ENCODE measurements around the gene KLF17. TPM values are rescaled to one million over a fixed set of nuclear protein-coding genes. Genes with fewer than 3 reads are reported as not detected.
"Not testable (repeated sequence)": the region's sequence is repeated elsewhere in the genome, so short reads cannot be mapped to it uniquely, and the experiment has no call there.

The KLF17 gene
- total RNA-seq, 2 donors from 2014 or later = not detected

DNA sequence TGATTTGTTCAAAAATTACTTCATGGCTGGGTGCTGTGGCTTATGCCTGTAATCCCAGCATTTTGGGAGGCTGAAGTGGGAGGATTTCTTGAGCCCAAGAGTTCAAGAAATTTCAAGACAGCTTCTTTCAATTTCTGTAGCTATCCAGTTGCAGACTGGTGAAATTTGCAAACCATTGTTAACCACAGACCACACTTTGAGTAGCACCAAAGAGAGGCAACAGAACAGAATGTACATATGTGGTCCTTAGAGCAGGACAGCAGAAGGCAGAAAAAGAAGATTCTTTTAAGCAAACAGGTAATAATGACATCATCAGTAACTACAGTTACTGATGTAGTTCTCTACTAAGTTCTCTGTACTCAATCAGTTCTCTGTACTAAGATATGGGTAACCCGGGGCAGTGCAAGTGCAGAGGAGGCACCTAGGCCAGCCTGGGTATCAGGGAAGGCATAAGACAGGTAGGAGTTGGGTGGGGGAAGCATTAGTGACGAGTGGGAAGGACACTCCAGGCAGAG lies 5.5 kb upstream of the KLF17 start:
- 89 to 92% methylated on average over 2 of the region's 2 CpGs for WGBS, 2 experiments (ENCODE audit: insufficient coverage in 1 of 2, insufficient read length in 1 of 2)
- H3K4me1 ChIP-seq (ENCODE audit: control insufficient read depth, insufficient read depth, low read length) = no peaks in the 10 kb centered on the region
- no peak overlapping the region for H3K9ac ChIP-seq (ENCODE audit: extremely low read depth, low read length, poor library complexity, severe bottlenecking)
- H3K27ac ChIP-seq (ENCODE audit: low read depth, low read length) = no peak overlapping the region
- Mint-ChIP-seq H3K27me3 (ENCODE audit: insufficient read depth) (peaks cover 2% of the 10 kb centered on the region), H3K27ac (no peak overlapping the region), H3K4me1 (no peaks in the 10 kb centered on the region), H3K9me3 (peaks cover 2% of the 10 kb centered on the region), H3K36me3 (ENCODE audit: low read depth) (no peaks in the 10 kb centered on the region), H3K4me3 (no peak overlapping the region)
- DNase-seq = no peak
- H3K4me3 ChIP-seq (ENCODE audit: low read length) = no peak overlapping the region
- H3K36me3 ChIP-seq (ENCODE audit: control insufficient read depth, insufficient read depth, low read length) = no peaks in the 10 kb centered on the region
- H3K9me3 ChIP-seq (ENCODE audit: control insufficient read depth, low read length) = no peaks in the 10 kb centered on the region
- no peaks in the 10 kb centered on the region for H3K27me3 ChIP-seq (ENCODE audit: control insufficient read depth, insufficient read depth, low read length, poor library complexity, severe bottlenecking)
- TF ChIP-seq, protein P1, sequence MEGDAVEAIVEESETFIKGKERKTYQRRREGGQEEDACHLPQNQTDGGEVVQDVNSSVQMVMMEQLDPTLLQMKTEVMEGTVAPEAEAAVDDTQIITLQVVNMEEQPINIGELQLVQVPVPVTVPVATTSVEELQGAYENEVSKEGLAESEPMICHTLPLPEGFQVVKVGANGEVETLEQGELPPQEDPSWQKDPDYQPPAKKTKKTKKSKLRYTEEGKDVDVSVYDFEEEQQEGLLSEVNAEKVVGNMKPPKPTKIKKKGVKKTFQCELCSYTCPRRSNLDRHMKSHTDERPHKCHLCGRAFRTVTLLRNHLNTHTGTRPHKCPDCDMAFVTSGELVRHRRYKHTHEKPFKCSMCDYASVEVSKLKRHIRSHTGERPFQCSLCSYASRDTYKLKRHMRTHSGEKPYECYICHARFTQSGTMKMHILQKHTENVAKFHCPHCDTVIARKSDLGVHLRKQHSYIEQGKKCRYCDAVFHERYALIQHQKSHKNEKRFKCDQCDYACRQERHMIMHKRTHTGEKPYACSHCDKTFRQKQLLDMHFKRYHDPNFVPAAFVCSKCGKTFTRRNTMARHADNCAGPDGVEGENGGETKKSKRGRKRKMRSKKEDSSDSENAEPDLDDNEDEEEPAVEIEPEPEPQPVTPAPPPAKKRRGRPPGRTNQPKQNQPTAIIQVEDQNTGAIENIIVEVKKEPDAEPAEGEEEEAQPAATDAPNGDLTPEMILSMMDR (conservative IDR thresholded peaks at IDR 0.05) = no peak

DNA sequence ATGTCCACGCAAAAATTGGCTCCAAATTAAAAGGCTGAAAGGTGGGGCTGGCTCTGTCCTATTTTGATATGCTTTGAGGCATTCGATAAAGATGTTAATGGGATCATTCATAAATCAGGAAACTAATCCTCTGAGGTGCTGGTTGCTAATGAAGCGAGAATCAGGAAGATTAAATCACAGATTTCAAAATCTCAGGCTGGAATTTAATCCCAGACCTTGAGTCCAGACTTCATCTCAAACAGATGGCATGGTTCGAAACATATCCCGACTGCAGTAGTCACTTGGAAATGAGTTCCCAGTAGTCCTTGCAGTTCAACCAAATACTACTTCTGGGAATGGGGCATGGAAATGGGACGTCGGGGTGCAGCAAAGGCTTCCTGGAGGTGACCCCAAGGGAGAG lies 4.5 kb upstream of the KLF17 start:
- H3K9me3 Mint-ChIP-seq = peaks cover 2% of the 10 kb centered on the region
- H3K27ac Mint-ChIP-seq = no peak overlapping the region
- no peaks in the 10 kb centered on the region for H3K4me1 Mint-ChIP-seq

DNA sequence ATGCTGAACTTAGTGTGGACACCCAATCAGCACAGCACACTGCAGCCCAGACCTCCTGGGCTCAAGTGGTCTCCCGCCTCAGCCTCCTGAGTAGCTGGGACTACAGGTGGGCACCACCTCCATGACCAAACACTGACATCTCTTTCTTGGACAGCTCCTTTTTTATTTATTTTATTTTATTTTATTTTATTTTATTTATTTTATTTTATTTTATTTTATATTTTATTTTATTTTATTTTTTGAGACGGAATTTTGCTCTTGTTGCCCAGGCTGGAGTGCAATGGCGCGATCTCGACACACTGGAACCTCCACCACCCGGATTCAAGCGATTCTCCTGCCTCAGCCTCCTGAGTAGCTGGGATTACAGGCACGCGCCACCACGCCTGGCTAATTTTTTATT lies 1.3 kb upstream of the KLF17 start:
- H3K4me1 ChIP-seq (ENCODE audit: control insufficient read depth, insufficient read depth, low read length); H3K27me3 ChIP-seq (ENCODE audit: control insufficient read depth, insufficient read depth, low read length, poor library complexity, severe bottlenecking); H3K27ac Mint-ChIP-seq; H3K9me3 ChIP-seq (ENCODE audit: control insufficient read depth, low read length); H3K4me1 Mint-ChIP-seq; H3K27ac ChIP-seq (ENCODE audit: low read depth, low read length); H3K4me3 ChIP-seq (ENCODE audit: low read length); H3K9ac ChIP-seq (ENCODE audit: extremely low read depth, low read length, poor library complexity, severe bottlenecking); H3K4me3 Mint-ChIP-seq; H3K36me3 Mint-ChIP-seq (ENCODE audit: low read depth); DNase-seq; H3K9me3 Mint-ChIP-seq; H3K27me3 Mint-ChIP-seq (ENCODE audit: insufficient read depth); H3K36me3 ChIP-seq (ENCODE audit: control insufficient read depth, insufficient read depth, low read length): not testable (repeated sequence)
- whole genome bisulfite sequencing, 2 experiments (ENCODE audit: insufficient coverage in 1 of 2, insufficient read length in 1 of 2) = 88 to 93% methylated on average over 5 to 10 of the region's 10 CpGs

More for the DNA sequence above, 4.5 kb upstream of the KLF17 start:
- Histone ChIP-seq H3K4me1 (ENCODE audit: control insufficient read depth, insufficient read depth, low read length) (no peaks in the 10 kb centered on the region), H3K36me3 (ENCODE audit: control insufficient read depth, insufficient read depth, low read length) (no peaks in the 10 kb centered on the region), H3K27me3 (ENCODE audit: control insufficient read depth, insufficient read depth, low read length, poor library complexity, severe bottlenecking) (no peaks in the 10 kb centered on the region), H3K27ac (ENCODE audit: low read depth, low read length) (no peak overlapping the region), H3K9me3 (ENCODE audit: control insufficient read depth, low read length) (no peaks in the 10 kb centered on the region), H3K9ac (ENCODE audit: extremely low read depth, low read length, poor library complexity, severe bottlenecking) (no peak overlapping the region), H3K4me3 (ENCODE audit: low read length) (no peak overlapping the region)
- Mint-ChIP-seq H3K36me3 (ENCODE audit: low read depth) (no peaks in the 10 kb centered on the region), H3K4me3 (no peak overlapping the region), H3K27me3 (ENCODE audit: insufficient read depth) (no peaks in the 10 kb centered on the region)
- WGBS, 2 experiments (ENCODE audit: insufficient coverage in 1 of 2, insufficient read length in 1 of 2) = 83 to 92% methylated on average over 5 to 7 of the region's 7 CpGs
- TF ChIP-seq, protein P1 (conservative IDR thresholded peaks at IDR 0.05) = no peak
- no peak for DNase-seq

DNA sequence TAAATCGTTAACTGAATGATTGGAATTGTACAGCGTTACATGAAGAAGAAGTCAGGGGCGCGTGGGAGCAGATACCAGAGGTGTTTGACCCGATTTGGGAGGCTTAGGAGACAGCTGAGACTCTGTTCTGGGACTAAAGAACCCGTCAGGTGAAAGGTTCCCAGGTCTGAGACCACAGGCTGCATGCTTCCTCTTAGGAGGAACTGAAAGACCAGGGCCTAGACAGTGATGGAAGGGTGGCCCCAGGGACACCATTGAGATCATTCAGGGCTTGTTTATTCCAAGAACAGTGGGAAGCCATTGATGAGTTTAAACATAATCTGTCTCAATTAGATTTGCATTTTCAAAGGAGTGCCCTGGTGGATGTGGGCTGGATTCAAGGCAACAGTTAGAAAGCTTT lies 904 bp downstream of the KLF17 start:
- DNase-seq = peak; percentile 59
- Mint-ChIP-seq H3K27me3 (ENCODE audit: insufficient read depth) (peaks cover 11% of the 10 kb centered on the region), H3K9me3 (peaks cover 2% of the 10 kb centered on the region), H3K27ac (no peak overlapping the region), H3K4me3 (no peak overlapping the region), H3K36me3 (ENCODE audit: low read depth) (no peaks in the 10 kb centered on the region), H3K4me1 (no peaks in the 10 kb centered on the region)
- Histone ChIP-seq H3K9me3 (ENCODE audit: control insufficient read depth, low read length) (no peaks in the 10 kb centered on the region), H3K9ac (ENCODE audit: extremely low read depth, low read length, poor library complexity, severe bottlenecking) (no peak overlapping the region), H3K27ac (ENCODE audit: low read depth, low read length) (no peak overlapping the region), H3K4me1 (ENCODE audit: control insufficient read depth, insufficient read depth, low read length) (no peaks in the 10 kb centered on the region), H3K36me3 (ENCODE audit: control insufficient read depth, insufficient read depth, low read length) (no peaks in the 10 kb centered on the region), H3K27me3 (ENCODE audit: control insufficient read depth, insufficient read depth, low read length, poor library complexity, severe bottlenecking) (no peaks in the 10 kb centered on the region), H3K4me3 (ENCODE audit: low read length) (no peak overlapping the region)
- TF ChIP-seq, protein P1 (conservative IDR thresholded peaks at IDR 0.05) = no peak
- WGBS, 2 experiments (ENCODE audit: insufficient coverage in 1 of 2, insufficient read length in 1 of 2) = 76 to 80% methylated on average over 6 of the region's 6 CpGs
